ENCODE measurements around the gene ANO2. TPM values are rescaled to one million over a fixed set of nuclear protein-coding genes. Genes with fewer than 3 reads are reported as not detected.
"Not testable (repeated sequence)": the region's sequence is repeated elsewhere in the genome, so short reads cannot be mapped to it uniquely, and the experiment has no call there.

The ANO2 gene
- total and polyA plus RNA-seq, 8 donors, result 0.44 to 16.9 (median 3.8) TPM; not detected in 1

- no peak for TF ChIP-seq CTCF (IDR thresholded peaks at IDR 0.05)
- TF ChIP-seq POLR2A (IDR thresholded peaks at IDR 0.05), result no peak
- no peak for TF ChIP-seq EP300 (IDR thresholded peaks at IDR 0.05)
- TF ChIP-seq POLR2AphosphoS5 (IDR thresholded peaks at IDR 0.05), result no peak
- WGBS, 5 donors, result 51 to 62% (median 53%) methylated on average over 6 of the region's 6 CpGs
- no peaks in the 10 kb centered on the region for H3K9me3 ChIP-seq
- no peak for DNase-seq
- no peaks in the 10 kb centered on the region for H3K36me3 ChIP-seq
- H3K27ac ChIP-seq, result no peak overlapping the region
- no peaks in the 10 kb centered on the region for H3K4me1 ChIP-seq
- peaks cover 0 to 23% (median 6%) of the 10 kb centered on the region in 3 donors for H3K27me3 ChIP-seq
- intact Hi-C loops (cut with DNase I; ENCODE audit: low total_unique reads), result no loop called here
- no peak overlapping the region for H3K4me3 ChIP-seq
These were observed 114.9 kb downstream of the ANO2 start for GRCh38 chr12:5830111-5830510.

- WGBS, 5 donors, result 48 to 75% (median 67%) methylated on average over 8 to 22 of the region's 22 CpGs
- DNase-seq, result no peak
- Histone ChIP-seq H3K9me3 (peaks cover 0 to 19% (median 15%) of the 10 kb centered on the region in 4 donors), H3K27ac (no peak overlapping the region), H3K4me1 (no peaks in the 10 kb centered on the region), H3K36me3 (no peaks in the 10 kb centered on the region), H3K4me3 (no peak overlapping the region), H3K27me3 (peaks cover 0 to 23% (median 6%) of the 10 kb centered on the region in 3 donors)
- intact Hi-C loops (cut with DNase I; ENCODE audit: low total_unique reads), result no loop called here
- TF ChIP-seq EP300 (IDR thresholded peaks at IDR 0.05) (no peak), CTCF (IDR thresholded peaks at IDR 0.05) (no peak), POLR2AphosphoS5 (IDR thresholded peaks at IDR 0.05) (no peak), POLR2A (IDR thresholded peaks at IDR 0.05) (no peak)
These were observed 117.5 kb downstream of the ANO2 start for GRCh38 chr12:5827591-5827990.

GRCh38 chr12:5825761-5826160 lies 119.3 kb downstream of the ANO2 start:
- DNase-seq; H3K4me1 ChIP-seq; intact Hi-C loops (cut with DNase I; ENCODE audit: low total_unique reads); H3K36me3 ChIP-seq; H3K4me3 ChIP-seq; H3K27ac ChIP-seq: not testable (repeated sequence)
- H3K27me3 ChIP-seq, result peaks cover 0 to 19% (median 6%) of the 10 kb centered on the region in 3 donors
- H3K9me3 ChIP-seq, result peaks cover 0 to 26% (median 17%) of the 10 kb centered on the region in 4 donors
- 57 to 77% (median 68%) methylated on average over 3 of the region's 3 CpGs for WGBS, 5 donors

- DNase-seq; H3K27ac ChIP-seq; H3K27me3 ChIP-seq; H3K36me3 ChIP-seq; intact Hi-C loops (cut with DNase I; ENCODE audit: low total_unique reads); H3K4me3 ChIP-seq; H3K4me1 ChIP-seq: not testable (repeated sequence)
- WGBS, 5 donors, result 80 to 91% (median 87%) methylated on average over 1 of the region's 1 CpG
- H3K9me3 ChIP-seq, result peaks cover 0 to 37% (median 27%) of the 10 kb centered on the region in 4 donors
These were observed 126.2 kb downstream of the ANO2 start for GRCh38 chr12:5818877-5819276.

GRCh38 chr12:5817246-5817645 lies 127.8 kb downstream of the ANO2 start:
- TF ChIP-seq EP300 (IDR thresholded peaks at IDR 0.05) (no peak), POLR2A (IDR thresholded peaks at IDR 0.05) (no peak), CTCF (IDR thresholded peaks at IDR 0.05) (no peak), POLR2AphosphoS5 (IDR thresholded peaks at IDR 0.05) (no peak)
- Histone ChIP-seq H3K27me3 (peaks cover 0 to 4% (median 0%) of the 10 kb centered on the region in 3 donors), H3K9me3 (peaks cover 0 to 26% (median 18%) of the 10 kb centered on the region in 4 donors), H3K27ac (no peak overlapping the region), H3K36me3 (no peaks in the 10 kb centered on the region), H3K4me3 (no peak overlapping the region), H3K4me1 (no peaks in the 10 kb centered on the region)
- WGBS, 5 donors, result 77 to 83% (median 79%) methylated on average over 4 of the region's 4 CpGs
- DNase-seq, result no peak
- intact Hi-C loops (cut with DNase I; ENCODE audit: low total_unique reads), result no loop called here

All from stomach (tissue), 9 donors.